ENCODE data around the gene NSMF. TPM values are rescaled to one million over a fixed set of nuclear protein-coding genes. Genes with fewer than 3 reads are reported as not detected.

NSMF gene
- total RNA-seq, 1 donor = 22.0 TPM

- TF ChIP-seq CTCF (IDR thresholded peaks at IDR 0.05; ENCODE audit: insufficient read depth, low read depth, low read length) = no peak
- no peak for DNase-seq (ENCODE audit: low read depth)
- no peak overlapping the region for H3K4me3 ChIP-seq (ENCODE audit: low read depth, low read length)
Observed at GRCh38 chr9:137501457-137501856, 42.3 kb upstream of the NSMF start.

GRCh38 chr9:137500666-137501397, 41.7 kb upstream of the NSMF start:
- TF ChIP-seq CTCF (IDR thresholded peaks at IDR 0.05; ENCODE audit: insufficient read depth, low read depth, low read length) = no peak
- no peak for DNase-seq (ENCODE audit: low read depth)
- H3K4me3 ChIP-seq (ENCODE audit: low read depth, low read length) = no peak overlapping the region

GRCh38 chr9:137499858-137500661, 40.9 kb upstream of the NSMF start:
- no peak for TF ChIP-seq CTCF (IDR thresholded peaks at IDR 0.05; ENCODE audit: insufficient read depth, low read depth, low read length)
- DNase-seq (ENCODE audit: low read depth) = no peak
- H3K4me3 ChIP-seq (ENCODE audit: low read depth, low read length) = no peak overlapping the region

- no peak overlapping the region for H3K4me3 ChIP-seq (ENCODE audit: low read depth, low read length)
- no peak for TF ChIP-seq CTCF (IDR thresholded peaks at IDR 0.05; ENCODE audit: insufficient read depth, low read depth, low read length)
Observed at GRCh38 chr9:137499416-137499815, 40.3 kb upstream of the NSMF start.

GRCh38 chr9:137498720-137499150, 39.6 kb upstream of the NSMF start:
- no peak for TF ChIP-seq CTCF (IDR thresholded peaks at IDR 0.05; ENCODE audit: insufficient read depth, low read depth, low read length)

More at GRCh38 chr9:137499416-137499815, 40.3 kb upstream of the NSMF start:
- DNase-seq (ENCODE audit: low read depth) = no peak

GRCh38 chr9:137497921-137498719, 39.0 kb upstream of the NSMF start:
- DNase-seq (ENCODE audit: low read depth) = no peak
- H3K4me3 ChIP-seq (ENCODE audit: low read depth, low read length) = no peak overlapping the region
- TF ChIP-seq CTCF (IDR thresholded peaks at IDR 0.05; ENCODE audit: insufficient read depth, low read depth, low read length) = no peak

More at GRCh38 chr9:137498720-137499150, 39.6 kb upstream of the NSMF start:
- H3K4me3 ChIP-seq (ENCODE audit: low read depth, low read length) = no peak overlapping the region
- DNase-seq (ENCODE audit: low read depth) = no peak

All from fibroblast of villous mesenchyme (primary cell).